Upper lobe of left lung (tissue), 6 donors: Measurements from ENCODE around the gene GPR65. TPM values are rescaled to one million over a fixed set of nuclear protein-coding genes. Genes with fewer than 3 reads are reported as not detected.
A peak's percentile ranks its signal among the peaks of the same experiment; 100 is the strongest.

Experiments
- ATAC-seq, 2 donors: fragments of 200-7000 bp; cut with Tn5 transposase; one replicate each; pipeline ENCODE4 v1.9.1; 2022; ENCODE audit warnings: mild to moderate bottlenecking in 2 of 2, moderate library complexity in 2 of 2; ENCODE audit not compliant: low FRiP score in 2 of 2
- DNase-seq, 2 donors: peaks; one replicate each; pipeline ENCODE4 v3.0.0-alpha.2; 2019 to 2020
- H3K27ac ChIP-seq, 4 donors: fragments of 200-600 bp; sonication (generic); one replicate each; pipeline ENCODE4 v1.5.1; 2016 to 2019
- H3K27me3 ChIP-seq, 4 donors: fragments of 200-600 bp; sonication (generic); one replicate each; pipeline ENCODE4 v1.5.1; 2017 to 2019
- H3K36me3 ChIP-seq, 4 donors: fragments of 200-600 bp; sonication (generic); one replicate each; pipeline ENCODE4 v1.5.1; 2016 to 2019
- H3K4me1 ChIP-seq, 4 donors: fragments of 200-600 bp; sonication (generic); one replicate each; pipeline ENCODE4 v1.5.1; 2018 to 2019
- H3K4me3 ChIP-seq, 4 donors: fragments of 200-600 bp; sonication (generic); one replicate each; pipeline ENCODE4 v1.5.1; 2017 to 2019; ENCODE audit warnings: mild to moderate bottlenecking in 2 of 4, moderate library complexity in 1 of 4
- H3K9me3 ChIP-seq, 4 donors: fragments of 200-600 bp; sonication (generic); one replicate each; pipeline ENCODE4 v1.5.1; 2018 to 2019
- EP300 ChIP-seq, 4 donors: sonication (generic); formaldehyde crosslinking; IDR thresholded peaks; one replicate each; pipeline ENCODE4 v1.5.1; 2017; ENCODE audit warnings: antibody characterized with exemption in 4 of 4, control low read depth in 2 of 4
- POLR2A ChIP-seq, 4 donors: fragments of 450-650 bp; IDR thresholded peaks; one replicate each; pipeline ENCODE4 v1.5.1; 2016 to 2017; ENCODE audit warnings: antibody characterized with exemption in 4 of 4, mild to moderate bottlenecking in 2 of 4
- POLR2AphosphoS5 ChIP-seq, 2 donors: sonication (generic); formaldehyde crosslinking; IDR thresholded peaks; one replicate each; pipeline ENCODE4 v1.5.1; 2017; ENCODE audit warnings: antibody characterized with exemption in 2 of 2
- WGBS, 2 donors: methylation state at CpG; one replicate each; pipeline ENCODE4 v1.1.5; 2017 to 2018; 5-methylcytosine and 5-hydroxymethylcytosine counted together
- total RNA-seq, 6 donors: library from RNA; depleted of rRNA in 4 of 6; stranded (reverse); fragments of >200 nt in 4 of 6; gene quantifications; one replicate each; pipeline versions ENCODE4 v1.1.0 to v1.2.1, GENCODE V29; 2016 to 2021
- TF ChIP-seq, protein P1 (sequence below), 6 experiments: fragments of 450-650 bp in 4 of 6; fragments of 200-600 bp in 2 of 6; sonication (generic) in 2 of 6; IDR thresholded peaks; one replicate each; pipeline ENCODE4 v1.5.1; 2016 to 2019; ENCODE audit warnings: antibody characterized with exemption in 6 of 6
- donor health status: DM: no; HTN: no; CAD: no; lungs with moderate emphysema.
- donor health status: DM: no; HTN: yes; CAD: no; lungs with severe emphysema.

The GPR65 gene
- total RNA-seq, 6 donors from 2014 or later, result 3.2 to 7.0 (median 3.8) TPM

DNA sequence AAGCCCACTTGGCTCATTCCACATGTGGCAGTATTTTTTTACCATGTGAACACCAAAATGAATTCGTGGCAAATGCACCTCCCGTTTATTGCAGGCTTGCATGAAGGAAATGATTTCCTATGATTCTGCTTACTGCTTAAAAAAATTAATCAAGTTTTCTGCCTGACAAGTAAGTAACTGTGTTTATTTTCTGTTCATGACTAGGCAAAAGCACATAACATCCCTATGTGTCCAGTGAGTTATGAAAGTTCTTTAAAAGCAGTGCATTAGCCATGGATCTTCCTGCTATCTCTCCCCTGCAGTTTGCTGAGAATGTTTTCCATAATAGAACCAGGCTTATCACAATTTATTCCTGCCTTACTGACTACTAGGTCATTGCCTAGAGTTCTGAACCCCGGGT, 20.4 kb downstream of the GPR65 start:
- ATAC-seq, result no peak
- TF ChIP-seq POLR2AphosphoS5 (IDR thresholded peaks at IDR 0.05), result no peak
- TF ChIP-seq POLR2A (IDR thresholded peaks at IDR 0.05), result no peak
- TF ChIP-seq, protein P1, sequence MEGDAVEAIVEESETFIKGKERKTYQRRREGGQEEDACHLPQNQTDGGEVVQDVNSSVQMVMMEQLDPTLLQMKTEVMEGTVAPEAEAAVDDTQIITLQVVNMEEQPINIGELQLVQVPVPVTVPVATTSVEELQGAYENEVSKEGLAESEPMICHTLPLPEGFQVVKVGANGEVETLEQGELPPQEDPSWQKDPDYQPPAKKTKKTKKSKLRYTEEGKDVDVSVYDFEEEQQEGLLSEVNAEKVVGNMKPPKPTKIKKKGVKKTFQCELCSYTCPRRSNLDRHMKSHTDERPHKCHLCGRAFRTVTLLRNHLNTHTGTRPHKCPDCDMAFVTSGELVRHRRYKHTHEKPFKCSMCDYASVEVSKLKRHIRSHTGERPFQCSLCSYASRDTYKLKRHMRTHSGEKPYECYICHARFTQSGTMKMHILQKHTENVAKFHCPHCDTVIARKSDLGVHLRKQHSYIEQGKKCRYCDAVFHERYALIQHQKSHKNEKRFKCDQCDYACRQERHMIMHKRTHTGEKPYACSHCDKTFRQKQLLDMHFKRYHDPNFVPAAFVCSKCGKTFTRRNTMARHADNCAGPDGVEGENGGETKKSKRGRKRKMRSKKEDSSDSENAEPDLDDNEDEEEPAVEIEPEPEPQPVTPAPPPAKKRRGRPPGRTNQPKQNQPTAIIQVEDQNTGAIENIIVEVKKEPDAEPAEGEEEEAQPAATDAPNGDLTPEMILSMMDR (IDR thresholded peaks at IDR 0.05), result no peak
- TF ChIP-seq EP300 (IDR thresholded peaks at IDR 0.05), result no peak
- 57 to 66% methylated on average over 3 of the region's 3 CpGs for WGBS, 2 donors
- Histone ChIP-seq H3K36me3 (no peaks in the 10 kb centered on the region), H3K4me3 (no peak overlapping the region), H3K27me3 (no peaks in the 10 kb centered on the region), H3K4me1 (no peaks in the 10 kb centered on the region), H3K9me3 (no peaks in the 10 kb centered on the region), H3K27ac (no peak overlapping the region)
- no peak for DNase-seq

DNA sequence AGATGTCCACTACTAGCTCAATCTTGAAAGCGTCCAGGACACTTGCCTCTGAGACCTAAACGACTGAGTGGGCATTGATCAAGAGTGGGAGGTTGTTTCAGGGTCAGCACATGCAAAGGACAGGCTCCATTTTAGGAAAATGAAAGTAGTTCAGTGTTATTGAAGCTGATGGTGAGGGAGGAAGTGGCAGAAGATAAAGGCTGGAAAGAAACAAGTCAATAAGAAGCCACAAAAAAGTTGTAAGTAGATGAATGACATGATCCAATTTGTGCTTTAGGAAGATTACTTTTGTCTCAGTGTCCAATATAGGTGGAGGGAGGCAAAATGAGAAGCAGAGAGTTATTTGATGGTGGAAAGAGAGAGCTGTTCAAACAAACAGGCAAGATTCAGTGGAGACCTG, 22.0 kb downstream of the GPR65 start:
- whole genome bisulfite sequencing, 2 donors, result 41 to 56% methylated on average over 2 of the region's 2 CpGs
- Histone ChIP-seq H3K36me3 (no peaks in the 10 kb centered on the region), H3K4me3 (no peak overlapping the region), H3K27me3 (no peaks in the 10 kb centered on the region), H3K27ac (peak overlapping the region in 1 of 4 donors; percentile 6), H3K4me1 (no peaks in the 10 kb centered on the region), H3K9me3 (no peaks in the 10 kb centered on the region)
- no peak for ATAC-seq
- TF ChIP-seq POLR2A (IDR thresholded peaks at IDR 0.05), result no peak
- TF ChIP-seq POLR2AphosphoS5 (IDR thresholded peaks at IDR 0.05), result no peak
- TF ChIP-seq, protein P1 (IDR thresholded peaks at IDR 0.05), result no peak
- TF ChIP-seq EP300 (IDR thresholded peaks at IDR 0.05), result no peak
- DNase-seq, result no peak

DNA sequence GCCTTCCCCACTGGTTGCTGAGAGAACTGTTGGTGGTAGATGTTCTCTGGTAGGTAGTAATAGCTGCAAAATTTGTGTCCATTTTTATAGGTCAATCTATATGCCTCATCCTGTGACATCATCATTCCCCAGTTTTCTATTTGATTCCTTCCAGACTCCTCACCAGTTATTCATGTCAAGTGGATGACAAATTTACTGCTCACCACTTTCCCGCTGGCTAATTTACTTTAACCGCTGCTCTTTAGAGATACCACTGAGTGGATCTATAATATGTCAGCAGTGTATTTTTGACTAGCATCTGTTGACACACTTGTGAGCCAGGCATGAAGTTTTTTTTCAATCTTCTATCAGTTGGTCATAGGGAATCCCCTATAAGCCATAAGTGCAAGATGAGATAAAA, 24.6 kb downstream of the GPR65 start:
- TF ChIP-seq, protein P1 (IDR thresholded peaks at IDR 0.05), result no peak
- TF ChIP-seq POLR2A (IDR thresholded peaks at IDR 0.05), result no peak
- no peak for TF ChIP-seq POLR2AphosphoS5 (IDR thresholded peaks at IDR 0.05)
- no peak for TF ChIP-seq EP300 (IDR thresholded peaks at IDR 0.05)
- ATAC-seq (no peak), DNase-seq (no peak)
- Histone ChIP-seq H3K27ac (no peak overlapping the region), H3K36me3 (no peaks in the 10 kb centered on the region), H3K4me1 (no peaks in the 10 kb centered on the region), H3K4me3 (no peak overlapping the region), H3K9me3 (no peaks in the 10 kb centered on the region), H3K27me3 (no peaks in the 10 kb centered on the region)
- WGBS, 2 donors, result 88 to 94% methylated on average over 2 of the region's 2 CpGs

- ATAC-seq, result peak in 1 of 2 donors; percentile 46
These were observed 25.1 kb downstream of the GPR65 start for GRCh38 chr14:88030079-88030478.

GRCh38 chr14:88030892-88031291, 26.0 kb downstream of the GPR65 start:
- Histone ChIP-seq H3K9me3 (no peaks in the 10 kb centered on the region), H3K27me3 (no peaks in the 10 kb centered on the region), H3K4me1 (no peaks in the 10 kb centered on the region), H3K27ac (no peak overlapping the region), H3K36me3 (no peaks in the 10 kb centered on the region), H3K4me3 (no peak overlapping the region)
- TF ChIP-seq POLR2AphosphoS5 (IDR thresholded peaks at IDR 0.05), result no peak
- TF ChIP-seq POLR2A (IDR thresholded peaks at IDR 0.05), result no peak
- no peak for TF ChIP-seq EP300 (IDR thresholded peaks at IDR 0.05)
- TF ChIP-seq, protein P1 (IDR thresholded peaks at IDR 0.05), result no peak
- no peak for DNase-seq
- no peak for ATAC-seq
- 65 to 69% methylated on average over 1 of the region's 1 CpG for WGBS, 2 donors

More at GRCh38 chr14:88030079-88030478, 25.1 kb downstream of the GPR65 start:
- 50 to 52% methylated on average over 1 of the region's 1 CpG for WGBS, 2 donors
- DNase-seq, result no peak
- H3K27me3 ChIP-seq, result no peaks in the 10 kb centered on the region
- H3K36me3 ChIP-seq, result no peaks in the 10 kb centered on the region
- no peaks in the 10 kb centered on the region for H3K9me3 ChIP-seq
- H3K4me3 ChIP-seq, result no peak overlapping the region
- no peaks in the 10 kb centered on the region for H3K4me1 ChIP-seq
- H3K27ac ChIP-seq, result no peak overlapping the region
- TF ChIP-seq EP300 (IDR thresholded peaks at IDR 0.05) (no peak), POLR2AphosphoS5 (IDR thresholded peaks at IDR 0.05) (no peak), POLR2A (IDR thresholded peaks at IDR 0.05) (no peak)
- TF ChIP-seq, protein P1 (IDR thresholded peaks at IDR 0.05), result no peak
